NCI-H1092 treated with DMSO at 0.1 percent for 48 hours (cell line): ENCODE data around the gene ZSWIM4.
"Not testable (repeated sequence)": the region's sequence is repeated elsewhere in the genome, so short reads cannot be mapped to it uniquely, and the experiment has no call there.

ENCODE experiments used
- DNase-seq: peaks from one replicate; lab custom pipeline; 2025; lab: John Stamatoyannopoulos, UW

Gene ZSWIM4

GRCh38 chr19:13778398-13778797, 16.8 kb upstream of the ZSWIM4 start:
- no peak for DNase-seq

DNA sequence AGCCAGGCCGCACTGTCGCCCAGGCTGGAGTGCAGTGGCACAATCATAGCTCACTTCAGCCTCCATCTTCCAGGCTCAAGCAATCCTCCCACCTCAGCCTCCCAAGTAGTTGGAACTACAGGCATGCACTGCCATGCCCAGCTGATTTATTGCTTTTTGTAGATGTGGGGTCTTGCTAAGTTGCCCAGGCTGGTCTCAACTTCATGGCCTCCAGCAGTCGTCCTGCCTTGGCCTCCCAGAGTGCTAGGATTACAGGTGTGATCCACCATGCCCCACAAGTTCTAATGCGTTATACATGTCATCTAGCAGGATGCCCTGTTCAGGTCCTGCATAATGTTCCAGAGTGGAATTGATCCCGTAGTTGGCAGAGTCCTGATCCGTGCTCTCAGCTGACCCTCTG, 16.4 kb upstream of the ZSWIM4 start:
- no peak for DNase-seq

- DNase-seq: not testable (repeated sequence)
Measured at GRCh38 chr19:13779794-13780193, 15.4 kb upstream of the ZSWIM4 start.

DNA sequence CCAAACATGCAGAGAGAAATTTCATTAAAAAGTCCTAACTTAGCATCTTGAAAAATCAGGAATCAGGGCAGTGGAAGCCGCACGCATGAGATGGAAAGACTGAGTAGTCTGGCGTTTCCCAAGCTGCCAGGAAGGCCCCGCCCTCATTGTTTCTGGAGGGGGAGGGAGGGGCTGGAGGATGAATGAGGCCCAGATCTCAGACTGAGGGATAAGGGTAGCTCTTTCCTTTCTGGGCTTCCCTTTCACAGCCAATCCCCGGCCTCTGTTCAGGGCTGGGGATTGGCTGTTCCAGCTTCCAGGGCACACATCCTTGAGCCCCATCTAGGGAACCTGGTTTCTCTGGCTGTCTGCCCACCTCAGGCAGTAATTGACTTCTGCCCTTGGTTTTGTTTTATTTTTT, 13.7 kb upstream of the ZSWIM4 start:
- peak; percentile 19 for DNase-seq

- DNase-seq: no peak
Measured at GRCh38 chr19:13782537-13782936, 12.7 kb upstream of the ZSWIM4 start.

DNA sequence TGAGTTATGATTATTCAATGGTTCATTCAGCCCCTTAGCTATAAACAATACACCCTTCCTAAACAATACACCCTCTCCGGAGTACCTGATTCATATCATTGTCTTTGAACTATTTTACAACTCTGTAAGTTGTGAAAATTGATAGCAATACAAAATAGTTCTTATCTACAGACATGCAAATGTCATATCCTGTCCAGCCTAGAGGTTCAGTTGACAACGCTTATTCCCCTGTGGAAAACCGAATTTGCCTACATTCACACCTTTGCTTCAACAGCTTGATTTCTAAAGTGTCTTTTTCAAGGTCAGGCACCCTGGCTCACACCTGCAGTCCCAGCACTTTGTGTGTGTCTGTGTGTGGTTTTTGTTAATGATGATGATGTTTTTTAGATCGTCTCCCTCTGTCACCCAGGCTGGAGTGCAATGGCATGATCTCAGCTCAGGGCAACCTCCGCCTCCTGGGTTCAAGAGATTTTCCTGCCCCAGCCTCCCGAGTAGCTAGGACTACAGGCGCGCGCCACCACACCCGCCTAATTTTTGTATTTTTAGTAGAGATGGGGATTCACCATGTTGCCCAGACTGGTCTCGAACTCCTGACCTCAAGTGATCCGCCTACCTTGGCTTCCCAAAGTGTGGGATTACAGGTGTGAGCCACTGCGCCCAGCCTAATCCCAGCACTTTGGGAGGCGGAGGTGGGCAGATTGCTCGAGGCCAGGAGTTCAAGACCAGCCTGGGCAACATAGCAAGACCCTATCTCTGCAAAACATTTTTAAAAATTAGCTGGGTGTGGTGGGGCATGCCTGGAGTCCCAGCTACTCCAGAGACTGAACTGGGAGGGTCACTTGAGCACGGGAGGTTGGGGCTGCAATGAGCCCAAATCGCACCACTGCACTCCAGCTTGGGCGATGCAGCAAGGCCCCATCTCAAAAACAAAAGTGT, 11.4 kb upstream of the ZSWIM4 start:
- DNase-seq: no peak

DNA sequence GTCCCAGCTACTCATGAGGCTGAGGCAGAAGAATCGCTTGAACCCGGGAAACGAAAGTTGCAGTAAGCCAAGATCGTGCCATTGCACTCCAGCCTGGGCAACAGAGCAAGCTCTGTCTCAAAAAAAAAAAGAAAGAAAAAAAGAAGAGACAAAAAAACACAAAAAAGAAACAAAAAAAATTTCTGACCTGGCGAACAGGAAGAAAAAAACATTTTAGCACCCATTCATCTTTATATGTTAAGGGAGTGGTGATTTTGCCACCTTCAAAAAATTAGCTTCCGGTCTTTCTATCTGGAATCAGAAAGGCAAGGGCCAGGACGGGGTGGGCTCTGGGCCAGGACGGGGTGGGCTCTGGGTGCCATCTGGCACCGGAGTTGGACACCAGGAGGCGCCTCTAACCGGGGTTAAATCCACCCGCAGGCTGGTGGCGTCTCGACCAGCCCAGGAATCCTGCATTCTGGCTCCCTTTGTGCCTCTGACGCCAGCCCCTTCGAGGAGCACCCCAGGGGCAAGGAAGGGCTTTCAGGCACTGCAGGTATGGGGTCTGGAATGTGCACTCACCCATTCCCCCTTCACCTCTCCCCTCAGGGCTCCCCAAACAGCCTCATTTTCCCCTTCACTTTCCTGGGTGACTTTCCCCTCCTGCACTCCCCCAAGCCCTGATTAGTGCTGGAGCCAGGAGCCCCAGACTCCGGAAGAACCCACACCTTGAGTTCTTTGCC, 10.4 kb upstream of the ZSWIM4 start:
- peak; percentile 65 for DNase-seq

DNA sequence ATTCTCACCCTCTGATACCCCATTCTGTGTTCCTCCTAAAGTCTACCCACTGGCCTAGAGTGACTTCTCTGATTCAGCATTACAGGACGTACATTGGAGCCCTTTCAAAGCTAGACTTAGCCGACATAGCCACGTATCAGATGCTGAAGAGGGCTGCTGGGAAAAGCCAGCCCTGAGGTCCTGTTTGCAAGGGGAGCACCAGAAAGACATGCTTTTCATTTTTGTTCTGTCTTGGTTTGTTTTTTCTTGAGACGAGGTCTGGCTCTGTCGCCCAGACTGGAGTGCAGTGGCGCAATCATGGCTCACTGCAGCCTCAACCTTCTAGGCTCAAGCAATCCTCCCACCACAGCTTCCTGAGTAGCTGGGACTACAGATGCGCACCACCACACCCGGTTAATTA, 6.3 kb upstream of the ZSWIM4 start:
- DNase-seq: no peak

DNA sequence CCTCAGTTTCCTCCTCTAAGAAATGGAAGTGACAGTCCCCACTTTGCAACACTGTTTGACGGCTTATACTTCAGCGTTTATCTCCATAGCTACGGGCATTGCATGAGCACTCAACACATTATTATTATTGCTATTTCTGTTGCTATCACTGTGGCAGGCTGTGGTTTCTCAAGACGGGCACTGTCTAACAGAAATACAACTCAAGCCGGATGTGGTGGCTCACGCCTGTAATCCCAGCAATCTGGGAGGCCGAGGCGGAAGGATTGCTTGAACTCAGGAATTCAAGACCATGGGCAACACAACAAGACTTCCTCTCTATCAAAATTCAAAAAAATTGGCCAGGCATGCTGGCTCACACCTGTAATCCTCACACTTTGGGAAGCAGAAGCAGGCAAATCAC, 4.9 kb upstream of the ZSWIM4 start:
- no peak for DNase-seq

DNA sequence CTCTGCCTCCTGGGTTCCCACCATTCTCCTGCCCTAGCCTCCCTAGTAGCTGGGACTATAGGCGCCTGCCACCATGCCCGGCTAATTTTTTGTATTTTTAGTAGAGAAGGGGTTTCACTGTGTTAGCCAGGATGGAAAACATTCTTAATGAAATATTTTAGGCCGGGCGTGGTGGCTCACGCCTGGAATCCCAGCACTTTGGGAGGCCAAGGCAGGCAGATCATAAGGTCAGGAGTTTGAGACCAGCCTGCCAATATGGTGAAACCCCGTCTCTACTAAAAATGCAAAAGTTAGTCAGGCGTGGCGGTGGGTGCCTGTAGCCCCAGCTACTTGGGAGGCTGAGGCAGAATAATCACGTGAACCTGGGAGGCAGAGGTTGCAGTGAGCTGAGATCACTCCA, 1.9 kb upstream of the ZSWIM4 start:
- not testable (repeated sequence) for DNase-seq

- no peak for DNase-seq
Measured at GRCh38 chr19:13794398-13794756, 866 bp upstream of the ZSWIM4 start.

GRCh38 chr19:13795595-13796300, 505 bp downstream of the ZSWIM4 start:
- no peak for DNase-seq

GRCh38 chr19:13796301-13797057, 1.2 kb downstream of the ZSWIM4 start:
- no peak for DNase-seq

- DNase-seq: no peak
Measured at GRCh38 chr19:13797058-13797440, 1.8 kb downstream of the ZSWIM4 start.

DNA sequence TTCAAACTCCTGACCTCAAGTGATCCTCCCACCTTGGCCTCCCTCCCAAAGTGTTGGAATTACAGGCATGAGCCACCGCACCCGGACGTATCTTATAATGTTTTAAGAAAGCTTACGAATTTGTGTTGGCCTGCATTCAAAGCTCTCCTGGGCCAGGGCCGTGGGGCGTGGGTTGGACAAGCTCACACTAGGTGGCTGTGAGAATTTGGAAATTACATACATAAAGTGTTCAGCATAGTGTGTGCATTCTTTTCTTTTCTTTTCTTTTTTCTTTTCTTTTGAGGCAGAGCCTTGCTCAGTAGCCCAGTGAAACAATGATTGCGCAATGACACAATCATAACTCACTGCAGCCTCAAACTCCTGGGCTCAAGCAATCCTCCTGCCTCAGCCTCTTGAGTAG, 2.6 kb downstream of the ZSWIM4 start:
- DNase-seq: no peak

- no peak for DNase-seq
Measured at GRCh38 chr19:13799669-13800068, 4.4 kb downstream of the ZSWIM4 start.

DNA sequence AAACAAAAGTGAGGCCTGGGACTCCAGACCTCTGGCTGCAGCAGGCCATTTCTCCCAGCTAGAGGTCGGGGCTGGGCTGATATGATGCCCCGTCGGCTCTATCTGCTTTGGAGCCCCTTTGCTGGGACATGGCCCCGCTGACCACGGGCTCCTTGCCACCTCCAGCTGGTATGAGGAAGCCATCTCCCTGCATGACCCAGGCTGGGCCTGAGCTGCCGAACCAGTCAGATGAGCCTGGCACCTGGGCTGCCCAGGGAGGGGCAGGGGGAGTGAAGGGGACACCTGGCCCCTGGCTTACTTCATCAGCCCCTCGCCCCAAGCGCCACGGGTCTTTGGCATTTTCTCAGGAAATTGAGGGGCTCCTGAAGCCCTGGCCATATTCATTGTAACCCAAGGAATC, 7.8 kb downstream of the ZSWIM4 start:
- DNase-seq: no peak

- no peak for DNase-seq
Measured at GRCh38 chr19:13804830-13805683, 9.8 kb downstream of the ZSWIM4 start.

GRCh38 chr19:13806728-13807127, 11.5 kb downstream of the ZSWIM4 start:
- DNase-seq: no peak

GRCh38 chr19:13807421-13808021, 12.3 kb downstream of the ZSWIM4 start:
- DNase-seq: no peak

DNA sequence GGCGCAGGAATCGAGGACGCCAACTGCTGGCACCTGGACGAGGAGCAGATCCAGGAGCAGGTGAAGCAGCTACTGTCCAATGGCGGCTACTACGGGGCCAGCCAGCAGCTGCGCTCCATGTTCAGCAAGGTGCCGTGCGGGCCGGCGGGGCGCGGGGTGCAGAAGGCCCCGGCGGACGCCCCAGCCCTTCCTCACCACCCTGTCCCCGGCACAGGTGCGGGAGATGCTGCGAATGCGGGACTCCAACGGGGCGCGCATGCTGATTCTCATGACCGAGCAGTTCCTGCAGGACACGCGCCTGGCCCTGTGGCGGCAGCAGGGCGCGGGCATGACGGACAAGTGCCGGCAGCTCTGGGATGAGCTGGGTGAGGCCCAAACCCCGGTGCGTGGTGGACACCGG, 13.6 kb downstream of the ZSWIM4 start:
- no peak for DNase-seq
